GM12878 (cell line): Measurements from ENCODE around the gene C2CD4D. TPM values are rescaled to one million over a fixed set of nuclear protein-coding genes. Genes with fewer than 3 reads are reported as not detected.

ENCODE experiments used
- ATAC-seq: fragments of 200-7000 bp; cut with Tn5 transposase; 3 replicates; pipeline ENCODE4 v1.9.1; 2020; ENCODE audit warnings: mild to moderate bottlenecking, moderate library complexity
- BruUV-seq: library from RNA; stranded (reverse); fragments of 400-500 nt; replicated peaks from 2 replicates; lab custom pipeline; 2021; lab: Mats Ljungman, UMichigan
- CTCF ChIA-PET: fragments of 300-600 bp; sonication (Branson Sonifier 250); formaldehyde crosslinking; extraction: SDS; loops from one replicate; lab custom pipeline; 2021; ENCODE audit warnings: inconsistent platforms; lab: Yijun Ruan, JAX
- POLR2A ChIA-PET: fragments of 350-600 bp; formaldehyde crosslinking; extraction: SDS; loops from one replicate; lab custom pipeline; 2021; ENCODE audit warnings: inconsistent platforms; lab: Charles Lee
- RAD21 ChIA-PET: fragments of 300-600 bp; sonication (Branson Sonifier 250); formaldehyde crosslinking; loops from one replicate; lab custom pipeline; 2023; ENCODE audit warnings: antibody characterized with exemption; ENCODE audit not compliant: unreplicated experiment; lab: Charles Lee
- SMC1A ChIA-PET: fragments of 300-600 bp; sonication (Branson Sonifier 250); formaldehyde crosslinking; loops from one replicate; lab custom pipeline; 2023; ENCODE audit not compliant: unreplicated experiment, uncharacterized antibody; lab: Charles Lee
- DNase-seq: peaks from one replicate; pipeline ENCODE4 v3.0.0-alpha.2; 2011; ENCODE audit warnings: low read depth, low spot score
- FAIRE-seq: peaks from 3 replicates; lab custom pipeline; 2011; peaks lifted over from hg19 to GRCh38; lab: Jason Lieb, UNC
- H2AFZ ChIP-seq: 2 replicates; pipeline ENCODE4 v1.6.0; 2011; ENCODE audit warnings: low read depth, low read length, control low read depth; ENCODE audit not compliant: control insufficient read depth
- H3K27ac ChIP-seq: 2 replicates; pipeline ENCODE4 v1.5.1; 2011; ENCODE audit warnings: control low read depth; ENCODE audit not compliant: control insufficient read depth, insufficient read depth
- H3K27me3 ChIP-seq, 2 experiments: replicated peaks in 1 of 2; 2 replicates each; pipeline versions ENCODE4 v1.6.0 to v1.6.1; 2011; ENCODE audit warnings: low read length in 1 of 2; ENCODE audit not compliant: control insufficient read depth in 2 of 2, insufficient read depth in 2 of 2
- H3K36me3 ChIP-seq, 2 experiments: 2 replicates each; pipeline ENCODE4 v1.5.1; 2011; ENCODE audit warnings: low read length in 1 of 2; ENCODE audit not compliant: control insufficient read depth in 2 of 2, insufficient read depth in 2 of 2
- H3K4me1 ChIP-seq: 2 replicates; pipeline ENCODE4 v1.6.1; 2011; ENCODE audit warnings: mild to moderate bottlenecking, low read length, moderate library complexity, mixed read lengths; ENCODE audit not compliant: control insufficient read depth, insufficient read depth
- H3K4me2 ChIP-seq: 2 replicates; pipeline ENCODE4 v1.6.0; 2011; ENCODE audit warnings: control low read depth; ENCODE audit not compliant: control insufficient read depth, insufficient read depth
- H3K4me3 ChIP-seq: fragments of 200-600 bp; sonication (generic); 2 replicates; pipeline ENCODE4 v1.5.1; 2016
- H3K79me2 ChIP-seq: 2 replicates; pipeline ENCODE4 v1.6.0; 2011; ENCODE audit warnings: low read length; ENCODE audit not compliant: control insufficient read depth, insufficient read depth
- H3K9ac ChIP-seq: 2 replicates; pipeline ENCODE4 v1.8.0; 2011; ENCODE audit warnings: low read length, control low read depth, mixed read lengths; ENCODE audit not compliant: control insufficient read depth, insufficient read depth
- H3K9me3 ChIP-seq: replicated peaks from 3 replicates; pipeline ENCODE4 v1.5.1; 2011; ENCODE audit warnings: mild to moderate bottlenecking, low read length; ENCODE audit not compliant: control insufficient read depth, insufficient read depth
- H4K20me1 ChIP-seq: 2 replicates; pipeline ENCODE4 v1.6.0; 2011; ENCODE audit not compliant: control insufficient read depth, insufficient read depth
- BRCA1 ChIP-seq: IDR thresholded peaks from 2 replicates; pipeline ENCODE4 v1.6.1; 2011; ENCODE audit warnings: low read depth, low read length, improper control_type of control experiment
- JUNB ChIP-seq: IDR thresholded peaks from 2 replicates; pipeline ENCODE4 v1.6.1; 2016; ENCODE audit warnings: antibody characterized with exemption, mild to moderate bottlenecking
- NFXL1 ChIP-seq: fragments of 450-650 bp; IDR thresholded peaks from 2 replicates; pipeline ENCODE4 v1.6.1; 2017; ENCODE audit warnings: antibody characterized with exemption, mild to moderate bottlenecking, borderline replicate concordance
- SP1 ChIP-seq: IDR thresholded peaks from one replicate; pipeline ENCODE4 v1.6.1; 2011; ENCODE audit warnings: low read depth, low read length
- SREBF2 ChIP-seq: IDR thresholded peaks from 2 replicates; pipeline ENCODE4 v1.6.1; 2012; ENCODE audit warnings: mild to moderate bottlenecking, low read length
- SUZ12 ChIP-seq: fragments of 200-600 bp; sonication (generic); IDR thresholded peaks from one replicate; pipeline ENCODE4 v1.6.1; 2018; ENCODE audit warnings: antibody characterized with exemption, mild to moderate bottlenecking; ENCODE audit not compliant: unreplicated experiment
- YBX1 ChIP-seq: fragments of 450-650 bp; IDR thresholded peaks from 2 replicates; pipeline ENCODE4 v1.6.1; 2016; ENCODE audit warnings: antibody characterized with exemption
- WGBS: methylation state at CpG from one replicate; pipeline ENCODE4 v1.1.6; 2016; ENCODE audit warnings: low lambda C conversion rate; ENCODE audit not compliant: insufficient replicate concordance, insufficient coverage; ENCODE audit errors: missing lambda C conversion rate; 5-methylcytosine and 5-hydroxymethylcytosine counted together
- in situ Hi-C: fragments of 300-500 bp; cut with MboI; formaldehyde crosslinking; loops from 9 replicates; pipeline ENCODE4 v1.14.3; 2018; ENCODE audit warnings: mixed read lengths
- intact Hi-C: fragments of 100-400 bp; cut with micrococcal nuclease; formaldehyde crosslinking; loops from one replicate; pipeline ENCODE4 v1.14.2; 2022; ENCODE audit not compliant: unreplicated experiment
- polyA plus RNA-seq, 11 experiments: library from polyadenylated mRNA; depleted of rRNA in 4 of 11; unstranded in 6 of 11; stranded (reverse) in 5 of 11; fragments of >200 nt; fragmentation: Nextera tagmentation in 4 of 11; fragmentation: Illumina TruSeq in 1 of 11; extraction: Ambion mirVana in 4 of 11; extraction: Trizol in 1 of 11; gene quantifications; 1 replicate in 1 of 11; 2 replicates in 10 of 11; pipeline versions ENCODE4 v1.2.1 to v1.2.3, GENCODE V29; 2011 to 2016; ENCODE audit warnings: inconsistent platforms in 2 of 11, missing spikeins in 2 of 11, low read depth in 1 of 11
- total RNA-seq, 4 experiments: library from RNA; depleted of rRNA in 3 of 4; stranded (reverse); fragments of >200 nt in 3 of 4; fragmentation: Illumina TruSeq in 1 of 4; extraction: Trizol in 1 of 4; gene quantifications; 2 replicates each; pipeline versions ENCODE4 v1.2.1 to v1.2.3, GENCODE V29; 2013 to 2021
- TF ChIP-seq, protein P1 (sequence below): fragments of 450-650 bp; formaldehyde crosslinking; IDR thresholded peaks from 2 replicates; pipeline ENCODE4 v1.5.0; 2022; ENCODE audit warnings: mild to moderate bottlenecking, missing genetic modification characterization
- TF ChIP-seq, protein P2 (sequence below): IDR thresholded peaks from 2 replicates; pipeline ENCODE4 v1.6.1; 2011; ENCODE audit warnings: borderline replicate concordance, low read depth, mild to moderate bottlenecking, moderate library complexity, low read length; ENCODE audit not compliant: insufficient read depth, poor library complexity, severe bottlenecking
- TF ChIP-seq, protein P3 (sequence below): fragments of 450-650 bp; IDR thresholded peaks from 2 replicates; pipeline ENCODE4 v1.6.1; 2017; ENCODE audit warnings: mild to moderate bottlenecking, low read depth, inconsistent platforms; ENCODE audit not compliant: poor library complexity, severe bottlenecking

Gene C2CD4D
- total and polyA plus RNA-seq, 10 of the 15 experiments (the other 5 are each of a cell fraction or from before 2014, with no cell fraction given): 0.03 to 0.67 (median 0.13) TPM; not detected in 4

DNA sequence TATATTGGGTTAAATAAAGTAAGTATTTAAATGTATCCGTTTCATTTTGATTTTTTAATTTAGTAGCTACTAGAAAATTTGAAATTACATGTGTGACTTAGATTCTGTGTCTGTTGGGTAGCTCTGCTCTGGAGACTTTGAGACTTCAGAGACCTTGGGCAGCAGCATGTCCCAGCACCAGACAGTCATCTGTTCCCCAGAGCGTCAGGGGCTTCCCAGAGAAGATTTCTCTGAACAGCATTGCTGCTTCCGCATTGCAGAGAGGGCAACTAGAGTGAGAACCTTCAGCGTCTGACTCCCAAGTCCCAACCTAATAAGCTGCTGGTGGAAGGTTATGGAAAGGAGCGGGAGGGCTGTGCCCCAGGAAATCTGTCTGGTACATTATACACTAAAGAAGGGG, 41.0 kb downstream of the C2CD4D start:
- H3K9me3 ChIP-seq: no peaks in the 10 kb centered on the region
- FAIRE-seq (no peak), ATAC-seq (peak; percentile 85), DNase-seq (no peak)
- RAD21 ChIA-PET: interaction anchor here (0.9 kb wide), 1 partner anchor 29 kb away, joined by 3 read pairs; no protein-coding TSS in a partner anchor
- H3K4me1 ChIP-seq: no peaks in the 10 kb centered on the region
- POLR2A ChIA-PET: no interaction called here
- H4K20me1 ChIP-seq: no peaks in the 10 kb centered on the region
- H3K27ac ChIP-seq: no peak overlapping the region
- no TSS peak for BruUV-seq
- WGBS: 61% methylated on average over 5 of the region's 5 CpGs
- no peak overlapping the region for H3K9ac ChIP-seq
- H3K36me3 ChIP-seq: no peaks in the 10 kb centered on the region
- H2AFZ ChIP-seq: no peak overlapping the region
- in situ Hi-C loops (no loop called here), intact Hi-C loops (no loop called here)
- no peak overlapping the region for H3K4me3 ChIP-seq
- H3K79me2 ChIP-seq: no peaks in the 10 kb centered on the region
- peaks cover 0 to 9% of the 10 kb centered on the region in 2 experiments; a peak in 2 of 4 replicates for H3K27me3 ChIP-seq
- CTCF ChIA-PET: interaction anchor here (1.2 to 1.3 kb wide), 2 partner anchors 37 to 38 kb away, joined by 3 read pairs; no protein-coding TSS in a partner anchor
- SMC1A ChIA-PET: interaction anchor here (1.8 kb wide), 1 partner anchor 11 kb away, joined by 4 read pairs; no protein-coding TSS in a partner anchor
- TF ChIP-seq NFXL1 (no peak), SREBF2 (no peak), YBX1 (no peak), SP1 (no peak), SUZ12 (no peak), JUNB (no peak), BRCA1 (no peak)
- TF ChIP-seq, protein P1, sequence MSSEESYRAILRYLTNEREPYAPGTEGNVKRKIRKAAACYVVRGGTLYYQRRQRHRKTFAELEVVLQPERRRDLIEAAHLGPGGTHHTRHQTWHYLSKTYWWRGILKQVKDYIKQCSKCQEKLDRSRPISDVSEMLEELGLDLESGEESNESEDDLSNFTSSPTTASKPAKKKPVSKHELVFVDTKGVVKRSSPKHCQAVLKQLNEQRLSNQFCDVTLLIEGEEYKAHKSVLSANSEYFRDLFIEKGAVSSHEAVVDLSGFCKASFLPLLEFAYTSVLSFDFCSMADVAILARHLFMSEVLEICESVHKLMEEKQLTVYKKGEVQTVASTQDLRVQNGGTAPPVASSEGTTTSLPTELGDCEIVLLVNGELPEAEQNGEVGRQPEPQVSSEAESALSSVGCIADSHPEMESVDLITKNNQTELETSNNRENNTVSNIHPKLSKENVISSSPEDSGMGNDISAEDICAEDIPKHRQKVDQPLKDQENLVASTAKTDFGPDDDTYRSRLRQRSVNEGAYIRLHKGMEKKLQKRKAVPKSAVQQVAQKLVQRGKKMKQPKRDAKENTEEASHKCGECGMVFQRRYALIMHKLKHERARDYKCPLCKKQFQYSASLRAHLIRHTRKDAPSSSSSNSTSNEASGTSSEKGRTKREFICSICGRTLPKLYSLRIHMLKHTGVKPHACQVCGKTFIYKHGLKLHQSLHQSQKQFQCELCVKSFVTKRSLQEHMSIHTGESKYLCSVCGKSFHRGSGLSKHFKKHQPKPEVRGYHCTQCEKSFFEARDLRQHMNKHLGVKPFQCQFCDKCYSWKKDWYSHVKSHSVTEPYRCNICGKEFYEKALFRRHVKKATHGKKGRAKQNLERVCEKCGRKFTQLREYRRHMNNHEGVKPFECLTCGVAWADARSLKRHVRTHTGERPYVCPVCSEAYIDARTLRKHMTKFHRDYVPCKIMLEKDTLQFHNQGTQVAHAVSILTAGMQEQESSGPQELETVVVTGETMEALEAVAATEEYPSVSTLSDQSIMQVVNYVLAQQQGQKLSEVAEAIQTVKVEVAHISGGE (CRISPR knock-in tag): no peak
- TF ChIP-seq, protein P2, sequence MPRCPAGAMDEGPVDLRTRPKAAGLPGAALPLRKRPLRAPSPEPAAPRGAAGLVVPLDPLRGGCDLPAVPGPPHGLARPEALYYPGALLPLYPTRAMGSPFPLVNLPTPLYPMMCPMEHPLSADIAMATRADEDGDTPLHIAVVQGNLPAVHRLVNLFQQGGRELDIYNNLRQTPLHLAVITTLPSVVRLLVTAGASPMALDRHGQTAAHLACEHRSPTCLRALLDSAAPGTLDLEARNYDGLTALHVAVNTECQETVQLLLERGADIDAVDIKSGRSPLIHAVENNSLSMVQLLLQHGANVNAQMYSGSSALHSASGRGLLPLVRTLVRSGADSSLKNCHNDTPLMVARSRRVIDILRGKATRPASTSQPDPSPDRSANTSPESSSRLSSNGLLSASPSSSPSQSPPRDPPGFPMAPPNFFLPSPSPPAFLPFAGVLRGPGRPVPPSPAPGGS: no peak
- TF ChIP-seq, protein P3, sequence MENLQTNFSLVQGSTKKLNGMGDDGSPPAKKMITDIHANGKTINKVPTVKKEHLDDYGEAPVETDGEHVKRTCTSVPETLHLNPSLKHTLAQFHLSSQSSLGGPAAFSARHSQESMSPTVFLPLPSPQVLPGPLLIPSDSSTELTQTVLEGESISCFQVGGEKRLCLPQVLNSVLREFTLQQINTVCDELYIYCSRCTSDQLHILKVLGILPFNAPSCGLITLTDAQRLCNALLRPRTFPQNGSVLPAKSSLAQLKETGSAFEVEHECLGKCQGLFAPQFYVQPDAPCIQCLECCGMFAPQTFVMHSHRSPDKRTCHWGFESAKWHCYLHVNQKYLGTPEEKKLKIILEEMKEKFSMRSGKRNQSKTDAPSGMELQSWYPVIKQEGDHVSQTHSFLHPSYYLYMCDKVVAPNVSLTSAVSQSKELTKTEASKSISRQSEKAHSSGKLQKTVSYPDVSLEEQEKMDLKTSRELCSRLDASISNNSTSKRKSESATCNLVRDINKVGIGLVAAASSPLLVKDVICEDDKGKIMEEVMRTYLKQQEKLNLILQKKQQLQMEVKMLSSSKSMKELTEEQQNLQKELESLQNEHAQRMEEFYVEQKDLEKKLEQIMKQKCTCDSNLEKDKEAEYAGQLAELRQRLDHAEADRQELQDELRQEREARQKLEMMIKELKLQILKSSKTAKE: no peak
- no peak overlapping the region for H3K4me2 ChIP-seq
